ENCODE data around the gene OSCAR.
A peak's percentile ranks its signal among the peaks of the same experiment; 100 is the strongest.
"Not testable (repeated sequence)": the region's sequence is repeated elsewhere in the genome, so short reads cannot be mapped to it uniquely, and the experiment has no call there.

The OSCAR gene

GRCh38 chr19:54124393-54124792 lies 23.8 kb upstream of the OSCAR start:
- no peak for DNase-seq

DNA sequence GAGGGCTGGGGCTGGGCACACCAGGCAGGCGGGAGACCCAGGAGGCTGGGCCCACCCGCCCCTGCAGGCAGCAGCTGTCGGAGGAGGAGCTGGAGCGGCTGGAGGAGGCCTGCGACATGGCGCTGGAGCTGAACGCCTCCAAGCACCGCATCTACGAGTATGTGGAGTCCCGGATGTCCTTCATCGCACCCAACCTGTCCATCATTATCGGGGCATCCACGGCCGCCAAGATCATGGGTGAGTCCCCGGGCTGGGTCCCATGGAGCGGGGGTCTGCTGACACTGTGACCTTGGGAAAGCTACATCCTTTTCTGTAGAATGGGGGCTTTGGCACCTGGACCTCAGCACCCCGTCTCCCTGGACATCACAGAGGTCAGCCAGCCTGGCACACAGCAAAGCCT lies 23.1 kb upstream of the OSCAR start:
- no peak for DNase-seq

GRCh38 chr19:54121259-54121658 lies 20.7 kb upstream of the OSCAR start:
- DNase-seq = no peak

GRCh38 chr19:54115109-54116063 lies 14.8 kb upstream of the OSCAR start, which contains the start of the genes PRPF31 and TFPT:
PRPF31 (plus strand) TSS chr19:54115754; CDS start chr19:54118279, 2,525 bp downstream.
TFPT (minus strand) TSS chr19:54115657; CDS start chr19:54115269, 388 bp downstream.
- DNase-seq = peak; percentile 96

DNA sequence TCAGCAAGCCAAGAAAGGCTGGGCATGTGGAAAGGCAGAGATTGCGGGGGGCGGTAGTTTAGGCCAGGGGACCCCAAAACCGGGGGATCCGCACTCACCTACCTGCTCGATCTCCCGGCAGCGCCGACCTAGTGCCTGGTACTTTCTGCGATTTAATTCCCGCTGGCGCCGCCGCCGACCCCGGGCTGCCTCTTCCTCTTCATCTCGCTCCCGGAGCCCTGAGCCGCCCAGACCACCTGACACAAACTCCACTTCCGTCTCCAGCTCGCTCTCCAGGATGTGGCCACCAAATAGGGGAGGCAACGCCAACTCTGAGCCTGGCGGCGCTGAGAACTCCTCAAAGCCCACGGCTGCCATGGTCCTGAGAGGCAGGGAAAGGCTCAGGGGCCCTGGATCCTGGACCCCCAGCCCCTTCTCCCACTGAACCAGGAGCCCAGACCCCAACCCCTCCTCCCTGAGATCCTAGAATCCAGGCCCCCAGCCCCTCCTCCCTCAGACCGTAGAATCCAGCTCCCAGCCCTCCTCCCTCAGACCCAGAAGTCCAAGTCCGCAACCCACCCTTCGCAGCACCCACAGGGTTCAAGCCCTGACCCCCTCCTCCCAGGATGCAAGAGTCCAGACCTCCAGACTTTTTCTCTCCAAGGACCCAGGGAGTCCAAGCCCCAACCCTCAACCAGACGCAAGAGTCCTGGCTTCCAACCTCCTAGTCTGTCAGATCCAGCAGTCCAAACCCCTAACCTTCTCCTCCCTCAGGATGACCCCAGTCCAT lies 13.9 kb upstream of the OSCAR start:
- DNase-seq = no peak

- DNase-seq = no peak
These were observed 9.0 kb upstream of the OSCAR start for GRCh38 chr19:54109651-54110050.

DNA sequence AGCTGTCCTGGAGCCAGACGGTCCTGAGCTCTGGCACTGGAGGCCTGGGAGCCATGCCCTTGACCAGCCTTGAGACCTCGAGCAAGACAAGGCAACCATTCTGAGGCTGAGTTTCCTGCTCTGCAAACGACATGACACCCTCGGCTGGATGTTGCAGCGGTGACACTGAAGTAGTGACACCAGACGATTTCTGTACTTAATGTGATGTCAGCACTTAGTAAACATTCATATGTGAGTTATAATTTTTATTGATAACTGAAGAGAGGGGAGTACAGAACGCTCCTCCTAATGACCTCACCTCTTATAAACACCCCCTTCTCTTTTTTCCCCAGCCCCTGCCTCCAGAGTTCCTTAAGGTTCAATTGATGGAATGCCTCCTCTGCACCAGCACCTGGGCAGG lies 7.9 kb upstream of the OSCAR start:
- no peak for DNase-seq

GRCh38 chr19:54107876-54108490 lies 7.4 kb upstream of the OSCAR start:
- no peak for DNase-seq

GRCh38 chr19:54106716-54107115 lies 6.1 kb upstream of the OSCAR start:
- no peak for DNase-seq

DNA sequence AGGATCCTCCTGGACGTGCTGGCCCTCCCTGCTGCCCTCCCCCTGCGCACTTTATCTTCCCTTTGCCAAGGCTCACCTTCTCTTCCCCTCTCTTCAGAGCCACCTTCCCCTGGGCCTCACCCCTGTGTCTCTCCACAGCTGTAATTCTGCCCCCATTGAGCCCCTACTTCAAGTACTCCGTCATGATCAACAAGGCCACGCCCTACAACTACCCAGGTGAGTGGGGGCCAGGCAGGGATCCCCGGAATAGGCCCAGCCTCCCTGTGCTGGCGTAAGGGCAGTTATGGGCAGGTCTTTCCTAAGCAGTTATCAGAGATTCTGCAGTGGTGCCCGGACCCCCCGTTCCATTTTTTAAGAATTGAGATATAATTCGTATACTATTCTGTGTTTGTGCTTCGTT lies 5.2 kb upstream of the OSCAR start:
- DNase-seq = no peak

DNA sequence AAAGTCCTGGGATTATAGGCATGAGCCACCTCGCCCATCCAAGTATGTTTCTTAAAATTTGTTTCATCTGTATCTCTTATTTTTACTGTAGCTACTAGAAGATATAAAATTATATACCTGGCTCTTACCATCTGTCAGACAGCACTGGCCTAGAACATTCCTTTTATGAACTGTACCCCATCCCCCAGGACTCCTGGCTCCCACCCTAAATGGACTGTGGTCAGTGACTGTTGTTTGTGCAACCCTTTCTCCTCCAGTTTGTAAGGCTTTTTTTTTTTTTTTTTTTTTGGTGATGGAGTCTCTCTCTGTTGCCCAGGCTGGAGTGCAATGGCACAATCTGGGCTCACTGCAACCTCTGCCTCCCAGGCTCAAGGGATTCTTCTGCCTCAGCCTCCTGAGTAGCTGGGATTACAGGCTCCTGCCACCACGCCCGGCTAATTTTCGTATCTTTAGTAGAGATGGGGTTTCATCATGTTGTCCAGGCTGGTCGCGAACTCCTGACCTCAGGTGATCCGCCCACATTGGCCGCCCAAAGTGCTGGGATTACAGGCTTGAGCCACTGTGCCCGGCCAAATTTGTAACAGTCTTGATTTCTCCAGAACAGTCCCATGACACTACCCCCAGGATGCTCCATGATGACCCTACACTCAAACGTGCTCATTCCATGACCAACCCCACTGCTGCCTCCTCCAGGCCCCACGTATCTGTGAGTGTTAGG lies 4.6 kb upstream of the OSCAR start:
- no peak for DNase-seq

GRCh38 chr19:54102421-54103169 lies 2.0 kb upstream of the OSCAR start, which contains the start of gene NDUFA3:
NDUFA3 (plus strand) TSS chr19:54102855; CDS start chr19:54102879, 24 bp downstream.
- peak; percentile 96 for DNase-seq

DNA sequence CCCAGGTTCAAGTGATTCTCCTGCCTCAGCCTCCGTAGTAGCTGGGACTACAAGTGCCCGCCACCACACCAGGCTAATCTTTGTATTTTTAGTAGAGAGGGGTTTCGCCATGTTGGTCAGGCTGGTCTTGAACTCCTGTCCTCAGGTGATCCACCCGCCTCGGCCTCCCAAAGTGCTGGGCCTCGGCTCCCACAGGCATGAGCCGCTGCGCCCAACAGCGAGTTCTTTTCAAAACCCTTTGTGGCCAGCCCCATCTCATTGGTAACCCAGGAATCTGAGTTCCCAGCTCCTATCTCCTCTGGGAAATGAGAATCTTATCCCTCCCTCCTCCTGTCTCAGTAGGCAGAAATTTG lies 724 bp downstream of the OSCAR start:
- not testable (repeated sequence) for DNase-seq

DNA sequence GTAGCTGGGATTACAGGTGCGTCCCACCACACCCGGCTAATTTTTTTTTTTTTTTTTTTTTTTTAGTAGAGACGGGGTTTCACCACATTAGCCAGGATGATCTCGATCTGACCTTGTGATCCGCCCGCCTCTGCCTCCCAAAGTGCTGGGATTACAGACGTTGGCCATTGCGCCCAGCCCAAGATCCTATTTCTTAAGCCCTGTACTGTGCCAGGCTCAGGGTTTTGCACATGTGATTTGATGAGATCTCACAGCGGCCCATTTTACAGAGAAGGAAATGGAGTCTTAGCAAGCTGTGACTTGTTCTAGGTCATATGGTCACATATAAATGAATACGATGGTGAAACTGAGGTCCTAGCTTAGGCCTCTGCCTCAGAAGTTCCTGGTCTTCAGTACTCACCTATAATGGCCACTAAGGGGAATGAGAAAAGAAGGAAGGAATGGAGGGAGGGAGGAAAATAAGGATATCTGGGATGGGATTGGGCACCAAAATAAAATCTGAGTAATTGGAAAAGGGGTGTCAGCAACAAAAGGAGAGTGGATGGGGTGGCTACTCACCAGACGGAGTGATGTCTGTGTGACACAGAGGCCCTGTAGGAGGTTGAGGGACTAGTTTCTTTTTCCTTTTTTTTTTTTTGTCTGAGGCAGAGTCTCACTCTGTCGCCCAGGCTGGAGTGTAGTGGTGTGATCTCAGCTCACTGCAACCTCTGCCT lies 1.3 kb downstream of the OSCAR start:
- no peak for DNase-seq

DNA sequence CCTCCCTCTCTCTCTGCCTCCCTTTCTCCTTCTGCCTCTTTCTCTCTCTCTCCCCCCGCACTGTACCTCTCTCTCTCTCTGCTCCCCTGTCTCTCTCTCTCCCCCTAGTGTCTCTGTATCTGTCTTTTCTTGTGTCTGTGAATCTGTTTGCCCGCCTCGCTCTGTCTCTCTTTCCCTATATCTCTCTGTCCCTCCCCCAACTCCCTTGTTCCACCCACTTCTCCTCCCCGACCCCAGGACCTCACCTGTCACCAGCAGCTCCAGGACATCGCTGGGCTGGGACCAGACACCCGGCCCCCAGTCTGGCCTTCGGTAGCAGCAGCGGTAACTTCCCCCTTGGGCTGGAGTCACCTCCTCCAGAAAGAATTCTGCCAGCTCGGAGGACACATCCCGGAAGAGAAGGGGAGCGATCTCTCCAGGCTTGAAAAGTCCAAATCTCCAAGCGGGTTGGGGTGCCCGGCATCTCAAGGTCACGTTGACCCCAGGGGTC lies 3.9 kb downstream of the OSCAR start:
- no peak for DNase-seq

DNA sequence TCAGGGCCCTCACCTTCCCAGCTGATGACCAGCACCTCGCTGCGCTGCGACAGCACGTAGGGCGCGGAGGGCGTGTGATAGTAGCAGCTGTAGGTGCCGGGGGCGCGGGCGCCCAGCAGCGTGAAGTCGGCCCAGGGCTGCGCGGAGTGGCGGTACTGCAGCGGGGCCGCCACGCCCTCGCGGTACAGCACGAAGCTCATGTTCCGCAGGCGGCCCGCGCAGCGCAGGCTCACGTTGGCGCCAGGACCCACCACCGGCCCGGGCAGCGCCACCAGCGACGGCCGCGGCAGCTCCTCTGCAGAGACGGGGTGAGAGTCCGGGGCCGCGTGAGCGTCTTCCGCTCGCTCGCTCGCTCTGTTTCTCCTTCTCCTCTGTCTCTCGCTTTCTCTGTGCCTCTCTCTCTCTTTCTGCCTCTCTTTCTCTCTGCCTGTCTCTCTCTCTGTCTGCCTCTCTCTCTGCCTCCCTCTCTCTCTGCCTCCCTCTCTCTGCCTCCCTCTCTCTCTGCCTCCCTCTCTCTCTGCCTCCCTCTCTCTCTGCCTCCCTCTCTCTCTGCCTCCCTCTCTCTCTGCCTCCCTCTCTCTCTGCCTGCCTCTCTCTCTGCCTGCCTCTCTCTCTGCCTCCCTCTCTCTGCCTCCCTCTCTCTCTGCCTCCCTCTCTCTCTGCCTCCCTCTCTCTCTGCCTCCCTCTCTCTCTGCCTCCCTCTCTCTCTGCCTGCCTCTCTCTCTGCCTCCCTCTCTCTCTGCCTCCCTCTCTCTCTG lies 4.6 kb downstream of the OSCAR start:
- DNase-seq = peak; percentile 24

GRCh38 chr19:54095136-54095858 lies 5.3 kb downstream of the OSCAR start:
- no peak for DNase-seq

DNA sequence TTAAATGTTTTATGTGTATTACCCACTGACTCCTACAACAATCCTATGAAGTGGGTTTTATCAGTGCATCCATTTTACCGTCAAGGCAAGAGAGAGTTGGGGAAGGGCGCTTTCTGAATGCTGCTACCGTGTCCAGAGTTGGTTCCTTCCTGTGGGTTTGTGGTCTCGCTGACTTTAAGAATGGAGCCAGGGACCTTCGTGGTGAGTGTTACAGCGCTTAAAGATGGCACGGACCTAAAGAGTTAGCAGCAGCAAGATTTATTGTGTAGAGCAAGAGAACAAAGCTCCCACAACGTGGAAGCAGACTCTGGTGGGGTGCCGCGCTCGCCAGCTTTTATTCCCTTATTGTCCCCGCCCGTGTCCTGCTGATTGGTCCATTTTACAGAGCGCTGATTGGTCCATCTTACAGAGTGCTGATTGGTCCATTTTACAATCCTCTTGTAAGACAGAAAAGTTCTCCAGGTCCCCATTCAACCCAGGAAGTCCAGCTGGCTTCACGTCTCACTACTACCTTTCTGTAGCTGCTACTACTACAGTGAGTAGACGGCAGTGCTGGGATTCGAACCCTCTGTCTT lies 6.1 kb downstream of the OSCAR start:
- DNase-seq = no peak

- DNase-seq = no peak
These were observed 16.2 kb downstream of the OSCAR start for GRCh38 chr19:54084410-54084809.

Measured in NCI-H345 (cell line).